HG02610 (cell line): Measurements from ENCODE around the gene CASP10.
"Not testable (repeated sequence)": the region's sequence is repeated elsewhere in the genome, so short reads cannot be mapped to it uniquely, and the experiment has no call there.

ENCODE experiments used
- ATAC-seq: cut with Tn5 transposase; IDR thresholded peaks from one replicate; pipeline ENCODE4 v1.9.1; 2021; ENCODE audit warnings: mild to moderate bottlenecking, moderate library complexity; ENCODE audit not compliant: unreplicated experiment

CASP10 gene

GRCh38 chr2:201154615-201155399 lies 28.1 kb upstream of the CASP10 start:
- ATAC-seq: no peak

- no peak for ATAC-seq
Observed at GRCh38 chr2:201156036-201156435, 26.9 kb upstream of the CASP10 start.

GRCh38 chr2:201156640-201157039 lies 26.3 kb upstream of the CASP10 start:
- no peak for ATAC-seq

GRCh38 chr2:201157694-201158093 lies 25.2 kb upstream of the CASP10 start:
- peak; percentile 5 for ATAC-seq

- peak; percentile 90 for ATAC-seq
Observed at GRCh38 chr2:201158111-201158929, 24.6 kb upstream of the CASP10 start.

- no peak for ATAC-seq
Observed at GRCh38 chr2:201164166-201164565, 18.8 kb upstream of the CASP10 start.

GRCh38 chr2:201167546-201167945 lies 15.4 kb upstream of the CASP10 start:
- ATAC-seq: no peak

- not testable (repeated sequence) for ATAC-seq
Observed at GRCh38 chr2:201168496-201168895, 14.4 kb upstream of the CASP10 start.

GRCh38 chr2:201171259-201171814 lies 11.6 kb upstream of the CASP10 start:
- ATAC-seq: no peak

- no peak for ATAC-seq
Observed at GRCh38 chr2:201172279-201172678, 10.7 kb upstream of the CASP10 start.

- ATAC-seq: no peak
Observed at GRCh38 chr2:201174687-201175086, 8.3 kb upstream of the CASP10 start.

GRCh38 chr2:201176081-201176481 lies 6.9 kb upstream of the CASP10 start:
- no peak for ATAC-seq

GRCh38 chr2:201180010-201180409 lies 2.9 kb upstream of the CASP10 start:
- ATAC-seq: no peak

GRCh38 chr2:201183365-201183727 lies 405 bp downstream of the CASP10 start:
- ATAC-seq: no peak

GRCh38 chr2:201183835-201184234 lies 894 bp downstream of the CASP10 start:
- not testable (repeated sequence) for ATAC-seq

- ATAC-seq: not testable (repeated sequence)
Observed at GRCh38 chr2:201184248-201184647, 1.3 kb downstream of the CASP10 start.

- no peak for ATAC-seq
Observed at GRCh38 chr2:201185863-201186262, 2.9 kb downstream of the CASP10 start.

- ATAC-seq: no peak
Observed at GRCh38 chr2:201186982-201187381, 4.0 kb downstream of the CASP10 start.

- ATAC-seq: no peak
Observed at GRCh38 chr2:201188449-201188848, 5.5 kb downstream of the CASP10 start.

- ATAC-seq: no peak
Observed at GRCh38 chr2:201191132-201191875, 8.4 kb downstream of the CASP10 start.

- peak; percentile 87 for ATAC-seq
Observed at GRCh38 chr2:201194097-201194496, 11.2 kb downstream of the CASP10 start.
